Sigmoid colon (tissue), 7 donors: ENCODE data around the gene MAN2B1. TPM values are rescaled to one million over a fixed set of nuclear protein-coding genes. Genes with fewer than 3 reads are reported as not detected.

Experiments used
- DNase-seq: peaks from one replicate; pipeline ENCODE4 v3.0.0-alpha.2; 2019
- H3K27ac ChIP-seq, 4 donors: fragments of 200-600 bp; sonication (generic); one replicate each; pipeline ENCODE4 v1.5.1; 2016 to 2019; ENCODE audit warnings: mild to moderate bottlenecking in 1 of 4
- H3K27me3 ChIP-seq, 3 donors: fragments of 200-600 bp; sonication (generic); one replicate each; pipeline ENCODE4 v1.5.1; 2019; ENCODE audit warnings: mild to moderate bottlenecking in 1 of 3
- H3K36me3 ChIP-seq, 4 donors: fragments of 200-600 bp; sonication (generic); one replicate each; pipeline ENCODE4 v1.5.1; 2016 to 2019
- H3K4me1 ChIP-seq, 4 donors: fragments of 200-600 bp; sonication (generic); one replicate each; pipeline ENCODE4 v1.5.1; 2017 to 2019
- H3K4me3 ChIP-seq, 4 donors: fragments of 200-600 bp; sonication (generic); one replicate each; pipeline ENCODE4 v1.5.1; 2017 to 2019; ENCODE audit warnings: mild to moderate bottlenecking in 2 of 4, moderate library complexity in 1 of 4
- H3K9me3 ChIP-seq, 4 donors: fragments of 200-600 bp in 3 of 4; sonication (generic) in 3 of 4; one replicate each; pipeline versions ENCODE4 v1.5.1 to v1.6.1; 2013 to 2019
- EP300 ChIP-seq, 4 donors: sonication (generic); formaldehyde crosslinking; IDR thresholded peaks; one replicate each; pipeline ENCODE4 v1.6.1; 2017; ENCODE audit warnings: antibody characterized with exemption in 4 of 4
- POLR2A ChIP-seq, 2 donors: fragments of 450-650 bp; IDR thresholded peaks; one replicate each; pipeline ENCODE4 v1.6.1; 2016; ENCODE audit warnings: antibody characterized with exemption in 2 of 2, mild to moderate bottlenecking in 2 of 2, moderate library complexity in 2 of 2
- POLR2AphosphoS5 ChIP-seq, 4 donors: sonication (generic); formaldehyde crosslinking; IDR thresholded peaks; one replicate each; pipeline ENCODE4 v1.6.1; 2017; ENCODE audit warnings: antibody characterized with exemption in 4 of 4
- WGBS, 2 donors: extraction: QIAGEN DNeasy Blood & Tissue Kit; methylation state at CpG; one replicate each; pipeline ENCODE4 v1.1.7; 2013; 5-methylcytosine and 5-hydroxymethylcytosine counted together
- intact Hi-C: fragments of 100-400 bp; cut with DNase I; formaldehyde crosslinking; loops from one replicate; pipeline ENCODE4 v1.15.1; 2023
- polyA plus RNA-seq, 3 donors: library from polyadenylated mRNA; stranded (reverse); fragments of 200-250 nt; gene quantifications; one replicate each; pipeline ENCODE4 v1.2.3, GENCODE V29; 2013
- total RNA-seq, 4 donors: library from RNA; depleted of rRNA; stranded (reverse); fragments of >200 nt; gene quantifications; one replicate each; pipeline ENCODE4 v1.1.0, GENCODE V29; 2016
- TF ChIP-seq, protein P1 (sequence below), 4 experiments: fragments of 450-650 bp in 3 of 4; fragments of 200-600 bp in 1 of 4; IDR thresholded peaks; one replicate each; pipeline ENCODE4 v1.5.1; 2016 to 2019; ENCODE audit warnings: antibody characterized with exemption in 4 of 4, mild to moderate bottlenecking in 3 of 4, moderate library complexity in 2 of 4
- donor health status: healthy with polysubstance abuse.
- donor health status: Bipolar disorder and iron deficiency.
- donor health status: healthy.

MAN2B1 gene
- total and polyA plus RNA-seq, 7 donors = 26.4 to 75.6 (median 59.8) TPM

DNA sequence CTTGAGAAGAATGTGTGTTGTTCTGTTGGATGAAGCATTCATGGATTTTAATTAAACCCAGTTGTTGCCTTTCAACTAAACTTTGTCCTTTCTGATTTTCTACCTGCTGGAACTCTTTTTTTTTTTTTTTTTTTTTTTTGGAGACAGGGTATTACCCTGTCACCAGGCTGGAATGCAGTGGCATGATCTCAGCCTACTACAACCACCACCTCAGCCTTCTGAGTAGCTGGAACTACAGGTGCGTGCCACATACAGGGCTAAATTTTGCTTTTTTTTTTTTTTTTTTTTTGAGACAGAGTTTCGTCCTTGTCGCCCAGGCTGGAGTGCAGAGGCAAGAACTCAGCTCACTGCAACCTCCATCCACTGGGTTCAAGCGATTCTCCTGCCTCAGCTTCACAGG is 48.9 kb downstream of the MAN2B1 start:
- whole genome bisulfite sequencing, 2 donors = 89 to 95% methylated on average over 4 of the region's 4 CpGs

DNA sequence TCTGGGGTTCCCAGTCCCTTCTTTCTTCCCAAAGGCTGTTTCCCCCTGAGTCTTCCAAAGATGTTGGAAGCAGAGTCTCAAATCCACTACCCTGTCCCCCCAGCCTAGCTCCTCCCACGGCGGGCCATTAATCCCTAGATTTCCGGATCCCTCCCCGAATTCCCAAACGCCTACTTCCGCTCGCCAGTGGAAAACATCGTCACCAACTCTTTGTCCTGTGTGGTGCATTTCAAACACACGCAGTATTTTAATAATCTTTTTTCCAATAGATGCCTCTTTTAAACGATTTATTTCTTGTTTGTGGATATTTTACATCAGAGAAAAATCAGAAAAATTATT is 55.2 kb downstream of the MAN2B1 start:
- H3K4me1 ChIP-seq = peaks cover 0 to 45% (median 38%) of the 10 kb centered on the region in 4 donors

More for the DNA sequence above, 48.9 kb downstream of the MAN2B1 start:
- intact Hi-C loops = no loop called here
- H3K9me3 ChIP-seq = no peaks in the 10 kb centered on the region
- TF ChIP-seq EP300 (IDR thresholded peaks at IDR 0.05) (no peak), POLR2AphosphoS5 (IDR thresholded peaks at IDR 0.05) (no peak), POLR2A (IDR thresholded peaks at IDR 0.05) (no peak)
- TF ChIP-seq, protein P1, sequence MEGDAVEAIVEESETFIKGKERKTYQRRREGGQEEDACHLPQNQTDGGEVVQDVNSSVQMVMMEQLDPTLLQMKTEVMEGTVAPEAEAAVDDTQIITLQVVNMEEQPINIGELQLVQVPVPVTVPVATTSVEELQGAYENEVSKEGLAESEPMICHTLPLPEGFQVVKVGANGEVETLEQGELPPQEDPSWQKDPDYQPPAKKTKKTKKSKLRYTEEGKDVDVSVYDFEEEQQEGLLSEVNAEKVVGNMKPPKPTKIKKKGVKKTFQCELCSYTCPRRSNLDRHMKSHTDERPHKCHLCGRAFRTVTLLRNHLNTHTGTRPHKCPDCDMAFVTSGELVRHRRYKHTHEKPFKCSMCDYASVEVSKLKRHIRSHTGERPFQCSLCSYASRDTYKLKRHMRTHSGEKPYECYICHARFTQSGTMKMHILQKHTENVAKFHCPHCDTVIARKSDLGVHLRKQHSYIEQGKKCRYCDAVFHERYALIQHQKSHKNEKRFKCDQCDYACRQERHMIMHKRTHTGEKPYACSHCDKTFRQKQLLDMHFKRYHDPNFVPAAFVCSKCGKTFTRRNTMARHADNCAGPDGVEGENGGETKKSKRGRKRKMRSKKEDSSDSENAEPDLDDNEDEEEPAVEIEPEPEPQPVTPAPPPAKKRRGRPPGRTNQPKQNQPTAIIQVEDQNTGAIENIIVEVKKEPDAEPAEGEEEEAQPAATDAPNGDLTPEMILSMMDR (IDR thresholded peaks at IDR 0.05) = no peak
- H3K27me3 ChIP-seq = no peaks in the 10 kb centered on the region
- peaks cover 0 to 46% (median 31%) of the 10 kb centered on the region in 4 donors for H3K4me1 ChIP-seq
- DNase-seq = no peak
- no peak overlapping the region for H3K27ac ChIP-seq
- no peak overlapping the region for H3K4me3 ChIP-seq
- peaks cover 0 to 19% (median 1%) of the 10 kb centered on the region in 4 donors for H3K36me3 ChIP-seq

DNA sequence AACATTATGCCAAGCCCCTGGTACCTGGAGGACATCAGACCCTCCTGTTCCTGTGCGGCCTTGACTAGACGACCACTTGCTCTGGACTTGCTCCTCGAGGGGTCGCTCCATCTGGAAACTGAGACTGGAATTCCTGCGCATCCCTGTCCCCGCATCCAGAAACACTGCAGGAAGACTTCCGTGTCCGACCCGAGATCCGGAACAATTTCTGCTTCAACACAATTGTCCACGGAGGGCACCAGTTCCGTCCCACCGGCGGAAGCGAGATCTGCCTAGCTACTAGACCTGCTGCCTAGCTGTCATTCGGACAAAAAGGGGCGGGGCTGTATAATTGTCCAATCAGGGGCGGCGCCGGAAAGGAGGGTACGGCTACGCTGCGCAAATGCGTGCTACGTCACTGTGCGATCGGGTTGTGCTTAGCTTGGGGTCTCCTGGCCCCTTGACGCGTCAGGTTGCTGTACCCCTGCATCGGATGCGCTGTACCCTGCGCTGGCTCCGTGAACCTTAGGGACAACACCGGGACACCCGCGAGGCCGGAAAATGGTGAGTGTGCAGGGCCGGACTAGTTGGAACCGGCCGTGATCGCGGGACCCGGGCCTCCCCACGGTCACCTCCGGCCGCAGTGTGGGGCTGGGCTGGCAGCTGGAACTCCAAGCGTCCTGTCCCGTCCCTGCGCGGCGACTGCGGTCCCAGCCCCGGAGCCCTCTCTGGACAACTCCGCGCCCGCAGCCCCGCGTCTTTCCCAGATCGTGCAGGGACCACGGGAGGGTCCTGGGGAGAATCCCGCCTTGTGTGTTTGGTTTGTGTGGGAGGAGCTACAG is 55.8 kb downstream of the MAN2B1 start, which contains the start of the genes ZNF490 and ZNF791:
ZNF490 (minus strand) TSS at position 274 of the 821 bp plus-strand sequence; CDS start at position 141, 133 bp downstream.
ZNF791 (plus strand) TSS at position 381 of the 821 bp plus-strand sequence; CDS start at position 541, 160 bp downstream.
- TF ChIP-seq, protein P1 (IDR thresholded peaks at IDR 0.05) = no peak
- peak; percentile 95 to 99 (median 97) for TF ChIP-seq POLR2AphosphoS5 (IDR thresholded peaks at IDR 0.05)
- peak; percentile 88 to 93 for TF ChIP-seq POLR2A (IDR thresholded peaks at IDR 0.05)
- no peak for TF ChIP-seq EP300 (IDR thresholded peaks at IDR 0.05)
- H3K9me3 ChIP-seq = no peaks in the 10 kb centered on the region
- peak within 1 kb of the TSS; percentile 77 to 99 (median 88) for H3K4me3 ChIP-seq
- intact Hi-C loops = loop anchor here (2.0 to 5.0 kb wide), 2 partner anchors 57 to 58 kb away; partner anchors contain the start of genes MAN2B1 and WDR83
- H3K4me1 ChIP-seq = peaks cover 0 to 39% (median 33%) of the 10 kb centered on the region in 4 donors
- WGBS, 2 donors = 0% methylated on average over 61 of the region's 61 CpGs
- H3K36me3 ChIP-seq = peaks cover 0 to 53% (median 0%) of the 10 kb centered on the region in 4 donors
- H3K27ac ChIP-seq = peak within 1 kb of the TSS; percentile 95 to 100 (median 98)
- no peaks in the 10 kb centered on the region for H3K27me3 ChIP-seq
- DNase-seq = peak; percentile 99

More for the DNA sequence above, 55.2 kb downstream of the MAN2B1 start:
- peak overlapping the region; percentile 77 to 99 (median 88) for H3K4me3 ChIP-seq
- H3K27me3 ChIP-seq = no peaks in the 10 kb centered on the region
- peak; percentile 91 for DNase-seq
- WGBS, 2 donors = 0 to 1% methylated on average over 10 of the region's 10 CpGs
- H3K36me3 ChIP-seq = peaks cover 0 to 47% (median 1%) of the 10 kb centered on the region in 4 donors
- intact Hi-C loops = loop anchor here (2.0 to 5.0 kb wide), 2 partner anchors 56 to 59 kb away; partner anchors contain the start of genes MAN2B1 and WDR83
- H3K9me3 ChIP-seq = no peaks in the 10 kb centered on the region
- peak overlapping the region; percentile 95 to 100 (median 98) for H3K27ac ChIP-seq
- TF ChIP-seq POLR2AphosphoS5 (IDR thresholded peaks at IDR 0.05) (peak in 3 of 4 donors; percentile 8 to 76 (median 32)), POLR2A (IDR thresholded peaks at IDR 0.05) (no peak), EP300 (IDR thresholded peaks at IDR 0.05) (no peak)
- TF ChIP-seq, protein P1 (IDR thresholded peaks at IDR 0.05) = no peak

DNA sequence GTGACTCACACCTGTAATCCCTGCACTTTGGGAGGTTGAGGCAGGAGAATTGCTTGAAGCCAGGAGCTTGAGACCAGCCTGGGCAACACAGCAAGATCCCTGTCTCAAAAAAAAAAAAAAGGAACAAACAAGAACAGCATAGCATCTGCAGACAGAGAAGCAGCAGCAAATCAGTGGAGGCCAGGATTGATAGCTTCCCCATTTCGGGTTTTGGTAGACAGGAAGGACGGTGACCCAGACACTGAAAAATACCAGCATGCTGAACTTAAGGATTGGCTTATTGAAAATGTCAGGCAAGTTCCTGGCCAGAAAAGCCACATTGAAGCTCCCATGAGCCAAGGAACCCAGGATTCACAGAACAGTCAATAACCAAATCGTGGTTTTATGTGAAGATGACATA is 58.9 kb downstream of the MAN2B1 start:
- peaks cover 0 to 64% (median 3%) of the 10 kb centered on the region in 4 donors for H3K36me3 ChIP-seq

More for the DNA sequence above, 58.9 kb downstream of the MAN2B1 start:
- H3K27ac ChIP-seq = no peak overlapping the region
- H3K27me3 ChIP-seq = no peaks in the 10 kb centered on the region
- 78 to 90% methylated on average over 3 of the region's 3 CpGs for WGBS, 2 donors
- H3K4me1 ChIP-seq = peaks cover 0 to 24% (median 18%) of the 10 kb centered on the region in 4 donors
- no peaks in the 10 kb centered on the region for H3K9me3 ChIP-seq
- DNase-seq = no peak
- H3K4me3 ChIP-seq = no peak overlapping the region
- intact Hi-C loops = no loop called here
- TF ChIP-seq POLR2AphosphoS5 (IDR thresholded peaks at IDR 0.05) (no peak), EP300 (IDR thresholded peaks at IDR 0.05) (no peak), POLR2A (IDR thresholded peaks at IDR 0.05) (no peak)
- TF ChIP-seq, protein P1 (IDR thresholded peaks at IDR 0.05) = no peak
